Bronchial epithelial cell (primary cell): ENCODE results near the gene FOXA3. TPM values are rescaled to one million over a fixed set of nuclear protein-coding genes. Genes with fewer than 3 reads are reported as not detected.
"Not testable (repeated sequence)": the region's sequence is repeated elsewhere in the genome, so short reads cannot be mapped to it uniquely, and the experiment has no call there.

Experiments used
- DNase-seq: peaks from one replicate; pipeline ENCODE4 v3.0.0-alpha.2; 2010; ENCODE audit warnings: low read depth
- FAIRE-seq: peaks from 2 replicates; lab custom pipeline; 2011; peaks lifted over from hg19 to GRCh38; lab: Jason Lieb, UNC
- H3K27me3 ChIP-seq: 2 replicates; pipeline ENCODE4 v1.5.1; 2011; ENCODE audit warnings: low read length; ENCODE audit not compliant: control insufficient read depth, insufficient read depth
- H3K36me3 ChIP-seq: 2 replicates; pipeline ENCODE4 v1.5.1; 2011; ENCODE audit warnings: low read length; ENCODE audit not compliant: control insufficient read depth, insufficient read depth
- H3K4me3 ChIP-seq: 2 replicates; pipeline ENCODE4 v1.5.1; 2011; ENCODE audit warnings: mild to moderate bottlenecking, low read depth, low read length, control low read depth
- total RNA-seq: library from RNA; depleted of rRNA; stranded (reverse); fragments of >200 nt; gene quantifications from 2 replicates; pipeline ENCODE4 v1.2.1, GENCODE V29; 2014
- TF ChIP-seq, protein P1 (sequence below): IDR thresholded peaks from 2 replicates; pipeline ENCODE4 v1.5.1; 2011; ENCODE audit warnings: mild to moderate bottlenecking, moderate library complexity, low read length, control low read depth, inconsistent platforms; ENCODE audit not compliant: insufficient read depth, severe bottlenecking

FOXA3 gene
- total RNA-seq, 1 donor from 2014 or later: not detected

DNA sequence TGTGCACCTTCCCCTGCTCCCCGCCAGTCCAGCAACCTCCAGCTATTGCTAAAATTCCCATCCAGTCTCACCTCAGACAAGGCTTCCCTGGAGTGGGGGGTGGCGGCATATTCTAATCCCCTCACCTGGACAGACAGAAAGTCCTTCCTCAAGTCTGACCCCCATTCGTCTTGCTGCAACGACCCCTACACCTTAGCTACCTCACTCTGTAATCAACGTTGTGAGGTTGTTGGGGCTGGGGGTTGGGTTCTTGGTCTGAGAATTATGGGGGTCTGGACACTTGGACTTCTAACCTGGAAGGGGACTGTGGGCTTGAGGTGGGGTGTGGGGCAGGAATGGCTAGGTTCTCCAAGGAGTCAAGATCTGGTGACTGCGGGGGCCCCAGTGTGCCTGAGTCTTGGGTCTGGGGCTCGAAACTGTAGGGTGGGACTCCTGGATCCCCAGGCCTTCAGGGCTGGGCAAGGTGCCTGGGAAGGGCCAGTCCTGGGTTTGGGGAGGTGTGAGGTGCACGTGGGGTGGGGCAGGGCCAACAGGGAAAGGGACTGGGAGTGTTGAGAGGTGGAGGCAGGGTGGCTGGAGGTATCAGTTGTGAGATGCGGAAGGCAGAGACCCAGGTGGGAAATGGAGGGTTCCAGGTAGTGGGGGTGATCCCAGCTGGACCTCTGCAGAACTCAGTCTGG is 1.3 kb downstream of the FOXA3 start:
- TF ChIP-seq, protein P1, sequence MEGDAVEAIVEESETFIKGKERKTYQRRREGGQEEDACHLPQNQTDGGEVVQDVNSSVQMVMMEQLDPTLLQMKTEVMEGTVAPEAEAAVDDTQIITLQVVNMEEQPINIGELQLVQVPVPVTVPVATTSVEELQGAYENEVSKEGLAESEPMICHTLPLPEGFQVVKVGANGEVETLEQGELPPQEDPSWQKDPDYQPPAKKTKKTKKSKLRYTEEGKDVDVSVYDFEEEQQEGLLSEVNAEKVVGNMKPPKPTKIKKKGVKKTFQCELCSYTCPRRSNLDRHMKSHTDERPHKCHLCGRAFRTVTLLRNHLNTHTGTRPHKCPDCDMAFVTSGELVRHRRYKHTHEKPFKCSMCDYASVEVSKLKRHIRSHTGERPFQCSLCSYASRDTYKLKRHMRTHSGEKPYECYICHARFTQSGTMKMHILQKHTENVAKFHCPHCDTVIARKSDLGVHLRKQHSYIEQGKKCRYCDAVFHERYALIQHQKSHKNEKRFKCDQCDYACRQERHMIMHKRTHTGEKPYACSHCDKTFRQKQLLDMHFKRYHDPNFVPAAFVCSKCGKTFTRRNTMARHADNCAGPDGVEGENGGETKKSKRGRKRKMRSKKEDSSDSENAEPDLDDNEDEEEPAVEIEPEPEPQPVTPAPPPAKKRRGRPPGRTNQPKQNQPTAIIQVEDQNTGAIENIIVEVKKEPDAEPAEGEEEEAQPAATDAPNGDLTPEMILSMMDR: no peak
- FAIRE-seq (no peak), DNase-seq (no peak)
- H3K4me3 ChIP-seq: no peak overlapping the region
- H3K27me3 ChIP-seq: peaks cover 15% of the 10 kb centered on the region
- no peaks in the 10 kb centered on the region for H3K36me3 ChIP-seq

DNA sequence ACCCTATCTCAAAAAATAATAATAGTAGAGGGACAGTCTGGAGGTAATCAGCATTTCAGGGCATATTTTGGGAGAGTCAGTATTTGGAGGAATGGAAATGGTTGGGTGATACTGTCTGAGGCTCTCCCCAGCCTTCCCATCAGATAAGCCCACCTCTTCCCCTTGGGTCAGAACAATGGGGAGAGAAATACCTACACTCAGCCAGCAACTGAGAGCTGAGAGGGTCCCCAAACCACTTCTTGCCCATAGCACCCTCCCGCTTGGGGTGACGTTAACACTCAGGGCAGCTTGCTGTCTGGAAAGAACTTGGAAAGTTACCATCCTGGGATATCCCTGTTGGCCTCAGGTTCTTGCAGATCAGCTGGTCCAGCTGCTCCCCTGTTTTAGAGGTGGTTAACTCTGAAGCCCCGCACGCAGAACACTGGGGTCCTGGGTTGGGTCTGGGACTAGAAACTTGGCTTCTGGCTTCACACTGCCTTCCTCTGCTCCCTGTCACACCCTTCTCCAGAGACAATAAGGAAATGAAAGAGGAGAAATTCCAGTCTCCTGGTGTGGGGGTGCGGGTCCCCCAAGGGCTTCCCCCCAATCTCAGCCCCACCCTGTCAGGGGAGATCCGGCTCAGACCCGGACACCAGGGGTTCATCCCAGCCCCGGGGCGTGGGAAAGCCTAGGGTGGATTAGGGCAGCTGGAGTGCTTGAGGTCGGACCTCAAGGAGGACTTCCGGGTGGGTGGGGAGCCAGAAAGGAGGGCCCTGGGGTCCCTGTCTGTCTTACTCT is 2.5 kb downstream of the FOXA3 start:
- DNase-seq (no peak), FAIRE-seq (no peak)
- TF ChIP-seq, protein P1: no peak
- peaks cover 15% of the 10 kb centered on the region for H3K27me3 ChIP-seq
- H3K4me3 ChIP-seq: no peak overlapping the region
- no peaks in the 10 kb centered on the region for H3K36me3 ChIP-seq

DNA sequence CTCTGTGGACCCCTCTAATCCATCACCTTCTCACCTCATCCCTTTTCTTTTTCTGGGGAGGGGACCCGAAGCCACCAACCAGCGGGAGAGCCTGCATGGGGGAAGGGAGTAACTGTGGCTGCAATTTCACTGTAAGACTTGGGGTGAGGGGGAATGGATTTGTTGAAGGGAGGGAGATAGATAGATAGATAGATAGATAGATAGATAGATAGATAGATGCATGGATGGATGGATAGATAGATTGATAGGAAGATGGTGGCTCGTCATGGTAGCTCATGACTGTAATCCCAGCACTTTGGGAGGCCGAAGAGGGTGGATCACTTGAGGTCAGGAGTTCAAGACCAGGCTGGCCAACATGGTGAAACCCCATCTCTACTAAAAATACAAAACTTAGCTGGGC is 3.1 kb downstream of the FOXA3 start:
- DNase-seq, H3K36me3 ChIP-seq, FAIRE-seq, H3K4me3 ChIP-seq: not testable (repeated sequence)
- peaks cover 15% of the 10 kb centered on the region for H3K27me3 ChIP-seq

DNA sequence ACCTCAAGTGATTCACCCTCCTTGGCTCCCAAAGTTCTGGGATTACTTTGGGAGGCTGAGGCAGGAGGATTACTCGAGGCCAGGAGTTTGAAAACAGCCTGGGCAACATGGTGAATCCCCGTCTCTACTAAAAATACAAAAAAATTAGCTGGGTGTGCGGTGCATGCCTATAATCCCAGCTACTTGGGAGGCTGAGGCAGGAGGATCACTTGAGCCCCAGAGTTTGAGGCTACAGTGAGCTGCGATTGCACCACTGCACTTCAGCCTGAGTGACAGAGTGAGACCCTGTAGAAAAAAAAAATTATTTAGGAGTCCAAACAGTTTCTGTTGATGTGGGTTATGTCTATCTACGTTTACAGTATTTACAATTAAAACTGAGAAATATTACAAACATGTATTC is 6.7 kb downstream of the FOXA3 start:
- H3K27me3 ChIP-seq: peaks cover 5% of the 10 kb centered on the region
- H3K36me3 ChIP-seq: no peaks in the 10 kb centered on the region
- H3K4me3 ChIP-seq: no peak overlapping the region
- TF ChIP-seq, protein P1: no peak
- FAIRE-seq (no peak), DNase-seq (no peak)

DNA sequence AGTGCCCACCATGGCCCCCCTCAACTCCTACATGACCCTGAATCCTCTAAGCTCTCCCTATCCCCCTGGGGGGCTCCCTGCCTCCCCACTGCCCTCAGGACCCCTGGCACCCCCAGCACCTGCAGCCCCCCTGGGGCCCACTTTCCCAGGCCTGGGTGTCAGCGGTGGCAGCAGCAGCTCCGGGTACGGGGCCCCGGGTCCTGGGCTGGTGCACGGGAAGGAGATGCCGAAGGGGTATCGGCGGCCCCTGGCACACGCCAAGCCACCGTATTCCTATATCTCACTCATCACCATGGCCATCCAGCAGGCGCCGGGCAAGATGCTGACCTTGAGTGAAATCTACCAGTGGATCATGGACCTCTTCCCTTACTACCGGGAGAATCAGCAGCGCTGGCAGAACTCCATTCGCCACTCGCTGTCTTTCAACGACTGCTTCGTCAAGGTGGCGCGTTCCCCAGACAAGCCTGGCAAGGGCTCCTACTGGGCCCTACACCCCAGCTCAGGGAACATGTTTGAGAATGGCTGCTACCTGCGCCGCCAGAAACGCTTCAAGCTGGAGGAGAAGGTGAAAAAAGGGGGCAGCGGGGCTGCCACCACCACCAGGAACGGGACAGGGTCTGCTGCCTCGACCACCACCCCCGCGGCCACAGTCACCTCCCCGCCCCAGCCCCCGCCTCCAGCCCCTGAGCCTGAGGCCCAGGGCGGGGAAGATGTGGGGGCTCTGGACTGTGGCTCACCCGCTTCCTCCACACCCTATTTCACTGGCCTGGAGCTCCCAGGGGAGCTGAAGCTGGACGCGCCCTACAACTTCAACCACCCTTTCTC is 8.2 kb downstream of the FOXA3 start:
- Histone ChIP-seq H3K27me3 (no peaks in the 10 kb centered on the region), H3K36me3 (no peaks in the 10 kb centered on the region), H3K4me3 (no peak overlapping the region)
- TF ChIP-seq, protein P1: no peak
- FAIRE-seq (no peak), DNase-seq (no peak)
